GM12872 (cell line): ENCODE results near the gene PGBD5.

Experiments used
- TF ChIP-seq, protein P1 (sequence below): IDR thresholded peaks from 3 replicates; pipeline ENCODE4 v1.5.1; 2011; ENCODE audit warnings: low read depth, mild to moderate bottlenecking, low read length, moderate library complexity; ENCODE audit not compliant: insufficient read depth

The PGBD5 gene

GRCh38 chr1:230300322-230301301 lies 125.5 kb downstream of the PGBD5 start:
- TF ChIP-seq, protein P1, sequence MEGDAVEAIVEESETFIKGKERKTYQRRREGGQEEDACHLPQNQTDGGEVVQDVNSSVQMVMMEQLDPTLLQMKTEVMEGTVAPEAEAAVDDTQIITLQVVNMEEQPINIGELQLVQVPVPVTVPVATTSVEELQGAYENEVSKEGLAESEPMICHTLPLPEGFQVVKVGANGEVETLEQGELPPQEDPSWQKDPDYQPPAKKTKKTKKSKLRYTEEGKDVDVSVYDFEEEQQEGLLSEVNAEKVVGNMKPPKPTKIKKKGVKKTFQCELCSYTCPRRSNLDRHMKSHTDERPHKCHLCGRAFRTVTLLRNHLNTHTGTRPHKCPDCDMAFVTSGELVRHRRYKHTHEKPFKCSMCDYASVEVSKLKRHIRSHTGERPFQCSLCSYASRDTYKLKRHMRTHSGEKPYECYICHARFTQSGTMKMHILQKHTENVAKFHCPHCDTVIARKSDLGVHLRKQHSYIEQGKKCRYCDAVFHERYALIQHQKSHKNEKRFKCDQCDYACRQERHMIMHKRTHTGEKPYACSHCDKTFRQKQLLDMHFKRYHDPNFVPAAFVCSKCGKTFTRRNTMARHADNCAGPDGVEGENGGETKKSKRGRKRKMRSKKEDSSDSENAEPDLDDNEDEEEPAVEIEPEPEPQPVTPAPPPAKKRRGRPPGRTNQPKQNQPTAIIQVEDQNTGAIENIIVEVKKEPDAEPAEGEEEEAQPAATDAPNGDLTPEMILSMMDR: no peak

- TF ChIP-seq, protein P1: no peak
These were observed 126.7 kb downstream of the PGBD5 start for GRCh38 chr1:230299191-230300006.

GRCh38 chr1:230295367-230295766 lies 130.8 kb downstream of the PGBD5 start:
- TF ChIP-seq, protein P1: no peak

- TF ChIP-seq, protein P1: no peak
These were observed 132.8 kb downstream of the PGBD5 start for GRCh38 chr1:230293390-230293700.

DNA sequence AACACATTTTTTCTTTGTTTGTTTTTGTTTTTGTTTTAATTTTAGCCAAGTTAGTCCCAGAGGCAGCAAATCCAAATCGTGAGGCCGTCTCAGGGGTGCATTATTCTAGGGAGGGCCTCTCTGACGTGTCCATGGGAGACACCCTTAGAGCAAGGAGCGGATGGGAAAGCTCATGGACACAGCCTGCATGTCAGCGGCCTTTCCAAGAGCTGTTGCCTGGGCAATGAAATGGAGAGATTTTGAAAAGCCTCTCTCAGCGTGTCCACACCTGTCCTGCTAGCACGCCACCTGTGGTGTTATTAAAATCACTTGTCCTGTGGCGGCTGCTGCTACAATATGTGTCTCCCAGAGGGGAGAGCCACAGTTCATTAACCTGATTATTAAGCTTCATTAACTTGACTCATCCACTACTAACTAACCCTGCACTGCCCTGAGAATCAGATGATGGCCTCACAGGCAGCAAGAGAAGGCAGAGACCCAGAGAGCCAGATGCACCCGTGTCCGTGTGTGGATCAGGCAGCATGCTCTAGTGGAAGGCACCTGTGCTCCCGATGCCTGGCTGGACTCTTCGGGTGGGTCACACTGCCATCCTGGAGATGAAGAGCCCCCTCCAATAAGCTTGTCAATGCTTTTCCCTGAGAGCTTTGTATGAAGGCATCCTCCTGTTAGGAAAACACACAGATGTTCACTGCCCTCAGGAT lies 133.3 kb downstream of the PGBD5 start:
- TF ChIP-seq, protein P1: no peak

- TF ChIP-seq, protein P1: no peak
These were observed 134.2 kb downstream of the PGBD5 start for GRCh38 chr1:230291731-230292620.
